ENCODE measurements around the gene GPI. TPM values are rescaled to one million over a fixed set of nuclear protein-coding genes. Genes with fewer than 3 reads are reported as not detected.

GPI gene
- total and polyA plus RNA-seq, 9 of the 15 experiments (the other 6 are each of a cell fraction or from before 2014, with no cell fraction given), result 88.3 to 358 (median 122) TPM

DNA sequence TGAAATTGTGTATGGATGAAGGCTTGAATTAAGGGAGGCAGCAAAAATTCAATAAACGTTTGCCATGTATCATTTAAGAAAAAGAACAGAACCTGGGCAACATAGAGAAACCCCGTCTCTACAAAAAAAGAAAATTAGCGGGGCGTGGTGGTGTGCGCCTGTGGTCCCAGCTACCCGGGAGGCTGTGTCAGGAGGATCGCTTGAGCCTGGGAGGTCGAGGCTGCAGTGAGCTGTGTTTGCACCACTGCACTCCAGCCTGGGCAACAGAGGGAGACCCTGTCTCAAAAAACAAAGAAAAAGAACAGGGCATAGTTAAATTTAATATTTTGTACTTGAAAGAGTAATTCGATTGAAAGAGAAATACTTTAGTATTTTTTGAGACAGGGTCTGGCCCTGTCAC is 64.6 kb downstream of the GPI start (continued):
- TF ChIP-seq, protein P1, sequence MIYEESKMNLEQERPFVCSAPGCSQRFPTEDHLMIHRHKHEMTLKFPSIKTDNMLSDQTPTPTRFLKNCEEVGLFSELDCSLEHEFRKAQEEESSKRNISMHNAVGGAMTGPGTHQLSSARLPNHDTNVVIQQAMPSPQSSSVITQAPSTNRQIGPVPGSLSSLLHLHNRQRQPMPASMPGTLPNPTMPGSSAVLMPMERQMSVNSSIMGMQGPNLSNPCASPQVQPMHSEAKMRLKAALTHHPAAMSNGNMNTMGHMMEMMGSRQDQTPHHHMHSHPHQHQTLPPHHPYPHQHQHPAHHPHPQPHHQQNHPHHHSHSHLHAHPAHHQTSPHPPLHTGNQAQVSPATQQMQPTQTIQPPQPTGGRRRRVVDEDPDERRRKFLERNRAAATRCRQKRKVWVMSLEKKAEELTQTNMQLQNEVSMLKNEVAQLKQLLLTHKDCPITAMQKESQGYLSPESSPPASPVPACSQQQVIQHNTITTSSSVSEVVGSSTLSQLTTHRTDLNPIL (CRISPR knock-in tag; IDR thresholded peaks at IDR 0.05), result no peak
- no peak for TF ChIP-seq ATF2 (CRISPR knock-in tag; IDR thresholded peaks at IDR 0.05)
- no peak for TF ChIP-seq ZC3H11A (IDR thresholded peaks at IDR 0.05; ENCODE audit: low read depth, low read length)

DNA sequence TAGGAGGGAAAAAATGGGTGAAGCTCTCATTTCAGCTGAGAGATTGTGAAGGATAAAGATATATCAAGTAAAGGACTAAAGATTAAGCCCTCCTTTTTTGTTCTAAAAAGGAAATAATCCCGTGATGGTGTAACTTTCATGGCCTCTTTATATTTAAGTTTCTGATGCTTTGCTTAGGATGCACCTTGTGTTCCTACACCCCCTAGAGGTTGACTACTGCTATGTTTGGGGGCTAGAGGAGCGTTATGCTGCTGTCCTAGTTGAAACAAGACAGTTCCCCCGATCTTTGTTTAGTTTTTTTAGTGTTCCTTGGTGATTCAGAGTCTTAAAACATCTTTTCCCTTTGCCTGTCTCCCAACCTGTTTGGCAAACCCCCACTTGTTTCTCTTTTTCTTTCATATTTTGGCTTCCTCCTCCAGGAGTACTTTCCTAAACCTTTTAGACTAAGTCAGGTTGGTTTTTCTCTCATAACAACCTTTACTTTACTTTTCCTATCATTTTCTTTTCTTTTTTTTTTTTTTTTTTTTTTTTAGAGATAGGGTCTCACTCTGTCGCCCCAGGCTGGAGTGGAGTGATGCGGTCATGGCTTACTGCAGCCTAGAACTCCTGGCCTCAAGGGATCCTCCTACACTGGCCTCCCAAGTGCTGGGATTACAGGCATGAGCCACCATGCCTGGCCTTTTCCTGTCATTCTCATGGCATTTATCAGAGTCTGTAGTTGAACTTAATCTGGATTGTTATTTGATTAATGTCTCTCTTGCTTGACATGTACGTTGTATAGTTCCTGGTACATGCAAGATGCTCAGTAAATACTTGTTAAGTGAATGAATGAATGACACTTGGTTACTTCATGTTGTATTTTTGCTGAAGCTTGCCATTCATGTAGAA is 66.0 kb downstream of the GPI start:
- Histone ChIP-seq H2AFZ (ENCODE audit: low read depth, low read length) (no peak overlapping the region), H3K4me2 (ENCODE audit: insufficient read depth, low read length) (peak overlapping the region; percentile 93), H3K9me3 (replicated peaks; ENCODE audit: control insufficient read depth, insufficient read depth, low read depth, low read length) (no peaks in the 10 kb centered on the region), H3K4me3 (peak overlapping the region; percentile 97; the same call in 1 of the 2 replicates), H3K9ac (ENCODE audit: insufficient read depth in 1 of 2, low read depth in 2 of 2, low read length in 2 of 2) (peak overlapping the region; percentile 23 to 85; a peak in 3 of 4 replicates), H3K4me1 (replicated peaks in 1 of 2; ENCODE audit: control insufficient read depth in 2 of 2, insufficient read depth in 2 of 2, low read length in 2 of 2) (peaks cover 3 to 16% of the 10 kb centered on the region in 2 experiments; a peak in 4 of 5 replicates), H4K20me1 (replicated peaks; ENCODE audit: control insufficient read depth, insufficient read depth, low read length) (peaks cover 33% of the 10 kb centered on the region), H3K79me2 (ENCODE audit: control insufficient read depth, insufficient read depth, low read length) (peaks cover 82% of the 10 kb centered on the region), H3K27ac (ENCODE audit: extremely low read depth, low read depth, low read length) (no peak overlapping the region; the same call in 2 of the 3 replicates), H3K9me1 (ENCODE audit: control insufficient read depth, insufficient read depth, low read length) (no peaks in the 10 kb centered on the region), H3K36me3 (ENCODE audit: control insufficient read depth, insufficient read depth, low read length) (peaks cover 72% of the 10 kb centered on the region), H3K27me3 (ENCODE audit: control insufficient read depth in 2 of 2, insufficient read depth in 2 of 2, low read length in 2 of 2) (no peaks in the 10 kb centered on the region)
- intact Hi-C loops (cut with micrococcal nuclease) (loop anchor here (1.0 kb wide), 1 partner anchor 85 kb away; no protein-coding TSS in a partner anchor), in situ Hi-C loops (cut with MboI) (no loop called here)
- peak; percentile 59 to 76 (median 66) for DNase-seq (ENCODE audit: extremely low read depth in 1 of 4, low spot score in 3 of 4)
- 38% methylated on average over 6 of the region's 6 CpGs for WGBS (ENCODE audit: insufficient coverage, low coverage, missing lambda C conversion rate)
- CTCF ChIA-PET (ENCODE audit: low intra/inter-chr PET ratio), result interaction anchor here (1.0 kb wide), 1 partner anchor 71 kb away, joined by 3 read pairs; no protein-coding TSS in a partner anchor
- ATAC-seq, result peak; percentile 76
- peak; percentile 79 for FAIRE-seq
- POLR2A ChIA-PET, result interaction anchor here (0.6 to 1.7 kb wide), 5 partner anchors 11 to 72 kb away, joined by 3 read pairs; no protein-coding TSS in a partner anchor
- no TSS peak for BruUV-seq (replicated peaks)
- TF ChIP-seq TCFL5 (CRISPR knock-in tag; conservative IDR thresholded peaks at IDR 0.05) (no peak), WHSC1 (IDR thresholded peaks at IDR 0.05; ENCODE audit: low read length) (no peak), KHSRP (IDR thresholded peaks at IDR 0.05) (no peak), ETS1 (conservative IDR thresholded peaks at IDR 0.05; ENCODE audit: control insufficient read depth, low read depth, low read length) (no peak), ARID1B (IDR thresholded peaks at IDR 0.05) (no peak), ZNF143 (CRISPR knock-in tag; IDR thresholded peaks at IDR 0.05) (no peak), NCOR1 (IDR thresholded peaks at IDR 0.05) (no peak), GATAD2B (IDR thresholded peaks at IDR 0.05; ENCODE audit: borderline replicate concordance) (no peak), ZC3H11A (IDR thresholded peaks at IDR 0.05; ENCODE audit: low read depth, low read length) (no peak), ASH1L (IDR thresholded peaks at IDR 0.05; ENCODE audit: borderline replicate concordance, low read depth, partially characterized antibody) (no peak), ZNF277 (CRISPR knock-in tag; IDR thresholded peaks at IDR 0.05; ENCODE audit: borderline replicate concordance) (no peak), HDAC2 (IDR thresholded peaks at IDR 0.05) (no peak)

Measured in K562 (cell line).